Neural cell (in vitro differentiated cells): ENCODE data around the gene ANKFN1.

Experiments used
- CTCF ChIP-seq: fragments of 450-650 bp; IDR thresholded peaks from 2 replicates; pipeline ENCODE4 v1.5.1; 2014; ENCODE audit warnings: antibody characterized with exemption, mild to moderate bottlenecking, moderate library complexity; ENCODE audit not compliant: poor library complexity, severe bottlenecking
- EP300 ChIP-seq: fragments of 450-650 bp; conservative IDR thresholded peaks from 2 replicates; pipeline ENCODE4 v1.6.1; 2014; ENCODE audit warnings: antibody characterized with exemption, mild to moderate bottlenecking, moderate library complexity; ENCODE audit not compliant: poor library complexity, severe bottlenecking
- EZH2 ChIP-seq: fragments of 200-600, 300-800 bp; shearing (Covaris generic), sonication (generic); IDR thresholded peaks from 2 replicates; pipeline ENCODE4 v1.6.1; 2014; ENCODE audit warnings: antibody characterized with exemption, low read length, borderline replicate concordance, mild to moderate bottlenecking; ENCODE audit not compliant: insufficient read depth, poor library complexity, severe bottlenecking
- MXI1 ChIP-seq: fragments of 450-650 bp; conservative IDR thresholded peaks from 2 replicates; pipeline ENCODE4 v1.6.1; 2014; ENCODE audit warnings: antibody characterized with exemption, mild to moderate bottlenecking; ENCODE audit not compliant: poor library complexity, severe bottlenecking
- POLR2AphosphoS5 ChIP-seq: IDR thresholded peaks from 2 replicates; pipeline ENCODE4 v1.6.1; 2012
- RAD21 ChIP-seq: fragments of 450-650 bp; conservative IDR thresholded peaks from 2 replicates; pipeline ENCODE4 v1.6.1; 2014; ENCODE audit warnings: antibody characterized with exemption, mild to moderate bottlenecking, moderate library complexity
- SMC3 ChIP-seq: fragments of 450-650 bp; conservative IDR thresholded peaks from 2 replicates; pipeline ENCODE4 v1.6.1; 2014; ENCODE audit warnings: antibody characterized with exemption, mild to moderate bottlenecking, moderate library complexity; ENCODE audit not compliant: poor library complexity
- TAF1 ChIP-seq: IDR thresholded peaks from 2 replicates; pipeline ENCODE4 v1.6.1; 2012; ENCODE audit warnings: low read depth

GRCh38 chr17:56146534-56146933 is 6.7 kb upstream of the ANKFN1 start:
- TF ChIP-seq SMC3 (no peak), RAD21 (no peak), EP300 (no peak), CTCF (no peak), TAF1 (no peak), EZH2 (no peak), MXI1 (no peak), POLR2AphosphoS5 (no peak)
